Measurements from ENCODE around the gene FOXI1. TPM values are rescaled to one million over a fixed set of nuclear protein-coding genes. Genes with fewer than 3 reads are reported as not detected.

FOXI1 gene
- total RNA-seq, 1 experiment from 2014 or later = 0.07 TPM

- no peak overlapping the region for H2AFZ ChIP-seq (ENCODE audit: low read length)
- no peaks in the 10 kb centered on the region for H4K20me1 ChIP-seq (ENCODE audit: insufficient read depth, low read depth, low read length)
- H3K9me3 ChIP-seq (ENCODE audit: low read length) = no peaks in the 10 kb centered on the region
- no peak for DNase-seq
- H3K9ac ChIP-seq (ENCODE audit: low read length) = no peak overlapping the region
- no peaks in the 10 kb centered on the region for H3K9me2 ChIP-seq (replicated peaks; ENCODE audit: insufficient read depth, low read length)
- H3K27ac ChIP-seq (ENCODE audit: low read length) = no peak overlapping the region
- no peaks in the 10 kb centered on the region for H3K79me2 ChIP-seq (ENCODE audit: low read length)
- H3K4me1 ChIP-seq (ENCODE audit: low read length) = peaks cover 46% of the 10 kb centered on the region
- H3K4me2 ChIP-seq (ENCODE audit: low read depth, low read length, poor library complexity, severe bottlenecking) = no peak overlapping the region
- no peaks in the 10 kb centered on the region for H3K36me3 ChIP-seq (ENCODE audit: insufficient read depth, low read length)
- H3K4me3 ChIP-seq (ENCODE audit: low read length) = no peak overlapping the region
- H3K27me3 ChIP-seq (ENCODE audit: low read length) = no peaks in the 10 kb centered on the region
Observed at GRCh38 chr5:170150713-170151096, 45.0 kb downstream of the FOXI1 start.

GRCh38 chr5:170151097-170151831 is 45.6 kb downstream of the FOXI1 start:
- Histone ChIP-seq H3K27ac (ENCODE audit: low read length) (no peak overlapping the region), H3K4me1 (ENCODE audit: low read length) (peaks cover 47% of the 10 kb centered on the region), H3K9me3 (ENCODE audit: low read length) (no peaks in the 10 kb centered on the region), H3K27me3 (ENCODE audit: low read length) (no peaks in the 10 kb centered on the region), H4K20me1 (ENCODE audit: insufficient read depth, low read depth, low read length) (no peaks in the 10 kb centered on the region), H3K4me3 (ENCODE audit: low read length) (no peak overlapping the region), H3K4me2 (ENCODE audit: low read depth, low read length, poor library complexity, severe bottlenecking) (no peak overlapping the region), H3K79me2 (ENCODE audit: low read length) (no peaks in the 10 kb centered on the region), H2AFZ (ENCODE audit: low read length) (no peak overlapping the region), H3K36me3 (ENCODE audit: insufficient read depth, low read length) (no peaks in the 10 kb centered on the region), H3K9me2 (replicated peaks; ENCODE audit: insufficient read depth, low read length) (no peaks in the 10 kb centered on the region), H3K9ac (ENCODE audit: low read length) (no peak overlapping the region)
- no peak for DNase-seq

GRCh38 chr5:170152767-170153166 is 47.1 kb downstream of the FOXI1 start:
- H4K20me1 ChIP-seq (ENCODE audit: insufficient read depth, low read depth, low read length) = no peaks in the 10 kb centered on the region
- H3K79me2 ChIP-seq (ENCODE audit: low read length) = no peaks in the 10 kb centered on the region
- no peak for DNase-seq
- no peaks in the 10 kb centered on the region for H3K9me2 ChIP-seq (replicated peaks; ENCODE audit: insufficient read depth, low read length)
- H2AFZ ChIP-seq (ENCODE audit: low read length) = no peak overlapping the region
- no peaks in the 10 kb centered on the region for H3K9me3 ChIP-seq (ENCODE audit: low read length)
- no peaks in the 10 kb centered on the region for H3K27me3 ChIP-seq (ENCODE audit: low read length)
- H3K9ac ChIP-seq (ENCODE audit: low read length) = peak overlapping the region; percentile 70; the same call in 1 of the 2 replicates
- peaks cover 62% of the 10 kb centered on the region for H3K4me1 ChIP-seq (ENCODE audit: low read length)
- no peak overlapping the region for H3K4me3 ChIP-seq (ENCODE audit: low read length)
- peak overlapping the region; percentile 99; the same call in 1 of the 2 replicates for H3K27ac ChIP-seq (ENCODE audit: low read length)
- H3K4me2 ChIP-seq (ENCODE audit: low read depth, low read length, poor library complexity, severe bottlenecking) = peak overlapping the region; percentile 69
- no peaks in the 10 kb centered on the region for H3K36me3 ChIP-seq (ENCODE audit: insufficient read depth, low read length)

GRCh38 chr5:170154297-170154696 is 48.6 kb downstream of the FOXI1 start:
- no peaks in the 10 kb centered on the region for H4K20me1 ChIP-seq (ENCODE audit: insufficient read depth, low read depth, low read length)
- H3K9ac ChIP-seq (ENCODE audit: low read length) = peak overlapping the region; percentile 70
- H3K9me2 ChIP-seq (replicated peaks; ENCODE audit: insufficient read depth, low read length) = no peaks in the 10 kb centered on the region
- H3K27me3 ChIP-seq (ENCODE audit: low read length) = no peaks in the 10 kb centered on the region
- H3K4me1 ChIP-seq (ENCODE audit: low read length) = peaks cover 72% of the 10 kb centered on the region
- peak overlapping the region; percentile 51 for H3K4me3 ChIP-seq (ENCODE audit: low read length)
- H3K9me3 ChIP-seq (ENCODE audit: low read length) = no peaks in the 10 kb centered on the region
- H3K36me3 ChIP-seq (ENCODE audit: insufficient read depth, low read length) = no peaks in the 10 kb centered on the region
- no peaks in the 10 kb centered on the region for H3K79me2 ChIP-seq (ENCODE audit: low read length)
- H2AFZ ChIP-seq (ENCODE audit: low read length) = no peak overlapping the region
- peak overlapping the region; percentile 99 for H3K27ac ChIP-seq (ENCODE audit: low read length)
- no peak for DNase-seq
- peak overlapping the region; percentile 69 for H3K4me2 ChIP-seq (ENCODE audit: low read depth, low read length, poor library complexity, severe bottlenecking)

- Histone ChIP-seq H3K36me3 (ENCODE audit: insufficient read depth, low read length) (no peaks in the 10 kb centered on the region), H3K4me1 (ENCODE audit: low read length) (peaks cover 75% of the 10 kb centered on the region), H3K4me2 (ENCODE audit: low read depth, low read length, poor library complexity, severe bottlenecking) (peak overlapping the region; percentile 69), H4K20me1 (ENCODE audit: insufficient read depth, low read depth, low read length) (no peaks in the 10 kb centered on the region), H3K4me3 (ENCODE audit: low read length) (peak overlapping the region; percentile 55), H3K9ac (ENCODE audit: low read length) (peak overlapping the region; percentile 72), H2AFZ (ENCODE audit: low read length) (no peak overlapping the region), H3K79me2 (ENCODE audit: low read length) (no peaks in the 10 kb centered on the region), H3K27me3 (ENCODE audit: low read length) (no peaks in the 10 kb centered on the region), H3K27ac (ENCODE audit: low read length) (peak overlapping the region; percentile 99), H3K9me2 (replicated peaks; ENCODE audit: insufficient read depth, low read length) (no peaks in the 10 kb centered on the region), H3K9me3 (ENCODE audit: low read length) (no peaks in the 10 kb centered on the region)
- DNase-seq = peak; percentile 96
Observed at GRCh38 chr5:170154744-170155143, 49.0 kb downstream of the FOXI1 start.

GRCh38 chr5:170155771-170156170 is 50.1 kb downstream of the FOXI1 start:
- Histone ChIP-seq H3K79me2 (ENCODE audit: low read length) (no peaks in the 10 kb centered on the region), H4K20me1 (ENCODE audit: insufficient read depth, low read depth, low read length) (no peaks in the 10 kb centered on the region), H3K36me3 (ENCODE audit: insufficient read depth, low read length) (no peaks in the 10 kb centered on the region), H3K9ac (ENCODE audit: low read length) (peak overlapping the region; percentile 72), H3K9me2 (replicated peaks; ENCODE audit: insufficient read depth, low read length) (no peaks in the 10 kb centered on the region), H3K4me2 (ENCODE audit: low read depth, low read length, poor library complexity, severe bottlenecking) (peak overlapping the region; percentile 69), H3K4me1 (ENCODE audit: low read length) (peaks cover 85% of the 10 kb centered on the region), H3K4me3 (ENCODE audit: low read length) (peak overlapping the region; percentile 17; the same call in 1 of the 2 replicates), H3K9me3 (ENCODE audit: low read length) (no peaks in the 10 kb centered on the region), H3K27ac (ENCODE audit: low read length) (peak overlapping the region; percentile 99), H3K27me3 (ENCODE audit: low read length) (no peaks in the 10 kb centered on the region), H2AFZ (ENCODE audit: low read length) (no peak overlapping the region)
- DNase-seq = no peak

GRCh38 chr5:170159101-170159698 is 53.5 kb downstream of the FOXI1 start:
- H3K4me1 ChIP-seq (ENCODE audit: low read length) = peaks cover 92% of the 10 kb centered on the region
- peak overlapping the region; percentile 99 for H3K27ac ChIP-seq (ENCODE audit: low read length)
- no peaks in the 10 kb centered on the region for H3K9me3 ChIP-seq (ENCODE audit: low read length)
- H3K9ac ChIP-seq (ENCODE audit: low read length) = no peak overlapping the region
- no peak overlapping the region for H3K4me3 ChIP-seq (ENCODE audit: low read length)
- DNase-seq = no peak
- H3K27me3 ChIP-seq (ENCODE audit: low read length) = no peaks in the 10 kb centered on the region
- H3K4me2 ChIP-seq (ENCODE audit: low read depth, low read length, poor library complexity, severe bottlenecking) = no peak overlapping the region
- H4K20me1 ChIP-seq (ENCODE audit: insufficient read depth, low read depth, low read length) = no peaks in the 10 kb centered on the region
- no peaks in the 10 kb centered on the region for H3K79me2 ChIP-seq (ENCODE audit: low read length)
- H3K36me3 ChIP-seq (ENCODE audit: insufficient read depth, low read length) = no peaks in the 10 kb centered on the region
- no peak overlapping the region for H2AFZ ChIP-seq (ENCODE audit: low read length)
- no peaks in the 10 kb centered on the region for H3K9me2 ChIP-seq (replicated peaks; ENCODE audit: insufficient read depth, low read length)

Data from Karpas-422 (cell line).